Hematopoietic multipotent progenitor cell (in vitro differentiated cells): ENCODE results near the gene CNTN5. TPM values are rescaled to one million over a fixed set of nuclear protein-coding genes. Genes with fewer than 3 reads are reported as not detected.

Experiments used
- DNase-seq, 3 donors: peaks; one replicate each; pipeline ENCODE4 v3.0.0-alpha.2; 2011 to 2015; ENCODE audit warnings: low read depth in 2 of 3, low spot score in 2 of 3
- total RNA-seq: library from RNA; depleted of rRNA; stranded (reverse); fragments of >200 nt; gene quantifications from one replicate; pipeline ENCODE4 v1.2.3, GENCODE V29; 2012

CNTN5 gene
- total RNA-seq, 1 donor = not detected

DNA sequence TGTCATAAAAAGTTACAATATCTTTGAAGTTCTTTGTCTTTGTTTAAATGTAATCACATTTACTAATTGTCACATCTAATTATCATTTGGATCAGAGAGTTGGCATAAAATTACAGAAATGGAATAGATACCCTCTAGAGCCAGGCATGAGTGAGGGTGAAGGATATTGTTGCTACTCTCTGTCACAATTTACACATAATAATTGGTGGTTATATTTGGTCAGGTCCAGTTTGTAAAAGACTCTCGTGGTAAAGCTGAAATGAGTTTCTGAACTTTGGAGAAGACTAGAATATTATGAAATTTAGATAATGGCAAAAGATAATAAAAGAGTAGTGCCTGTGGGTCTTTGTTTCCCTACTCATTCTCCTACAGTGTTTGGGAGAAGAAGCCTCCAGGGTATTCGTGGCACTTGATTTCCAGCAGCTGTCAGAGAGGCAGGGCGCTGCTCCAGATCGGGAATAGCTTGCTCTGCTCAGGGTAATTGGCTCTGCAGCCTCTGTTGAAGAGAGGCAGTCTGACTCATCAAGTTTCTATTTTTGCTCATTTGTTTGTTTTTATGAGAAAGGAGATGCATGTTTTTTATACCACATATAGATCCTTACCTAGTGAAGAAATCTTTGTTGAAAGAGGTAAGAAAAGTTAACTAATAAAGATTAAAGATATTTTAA is 349.9 kb downstream of the CNTN5 start:
- no peak for DNase-seq

DNA sequence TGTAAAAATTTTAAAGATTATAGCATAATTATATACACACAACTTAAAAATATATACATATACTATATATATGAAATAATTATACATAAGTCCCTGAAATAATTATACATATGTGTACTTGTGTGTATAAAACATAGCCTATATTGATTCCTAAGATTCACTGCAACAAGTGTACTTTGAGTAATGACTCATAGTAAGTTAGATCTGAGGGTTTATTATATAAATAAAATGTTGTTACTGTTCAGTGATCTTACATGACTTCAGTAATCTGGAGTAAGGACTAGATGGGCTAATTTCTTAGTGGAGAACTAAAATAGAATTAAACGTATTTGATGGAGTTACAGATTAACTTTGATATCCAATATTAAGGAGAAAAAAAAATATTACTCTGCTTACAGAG is 350.5 kb downstream of the CNTN5 start:
- DNase-seq = no peak

DNA sequence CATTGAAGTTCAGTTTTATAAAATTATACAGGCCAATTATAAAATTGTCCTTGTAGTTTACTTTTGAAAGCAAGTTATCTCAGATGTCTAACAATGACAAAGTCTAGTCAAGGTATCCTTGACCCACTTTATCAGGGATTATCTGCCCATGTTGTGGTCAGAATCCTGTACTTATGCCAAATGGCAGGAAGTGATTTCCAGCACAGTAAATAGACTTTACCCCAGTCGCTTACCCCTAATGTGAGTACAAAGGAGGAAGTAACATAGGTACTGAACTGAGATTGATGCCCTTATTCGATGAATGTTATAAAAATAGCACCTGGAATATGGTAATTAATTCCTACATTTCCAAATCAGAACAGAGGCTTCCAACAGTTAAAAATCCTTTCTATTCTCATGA is 355.7 kb downstream of the CNTN5 start:
- DNase-seq = no peak

DNA sequence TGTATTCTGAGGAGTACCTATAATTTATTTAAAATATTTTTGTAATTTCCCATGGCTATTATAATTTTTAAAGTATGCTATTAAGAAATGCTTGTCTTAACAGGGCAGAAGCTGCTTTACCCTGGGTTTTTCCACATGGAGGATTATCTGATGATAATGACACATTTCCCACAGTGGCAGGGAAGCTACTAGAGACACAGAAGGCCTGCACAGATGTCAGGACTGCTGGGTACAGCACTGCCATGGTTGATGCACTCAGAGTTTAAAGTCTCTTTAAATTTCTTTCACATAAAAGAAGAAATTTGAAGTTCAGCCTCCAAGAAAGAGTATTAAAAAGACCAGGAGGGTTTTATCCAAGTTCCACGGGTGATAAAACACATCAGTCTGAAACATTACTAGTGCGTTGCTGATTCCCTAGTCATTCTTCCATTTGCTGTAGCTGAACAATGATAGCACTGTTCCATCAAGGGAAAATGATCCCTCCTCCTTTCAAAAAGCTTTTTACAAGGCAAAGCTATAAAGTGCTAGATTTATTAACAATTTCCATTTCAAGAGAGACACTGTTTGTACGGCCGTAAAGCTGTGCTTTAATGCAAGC is 363.0 kb downstream of the CNTN5 start:
- no peak for DNase-seq

DNA sequence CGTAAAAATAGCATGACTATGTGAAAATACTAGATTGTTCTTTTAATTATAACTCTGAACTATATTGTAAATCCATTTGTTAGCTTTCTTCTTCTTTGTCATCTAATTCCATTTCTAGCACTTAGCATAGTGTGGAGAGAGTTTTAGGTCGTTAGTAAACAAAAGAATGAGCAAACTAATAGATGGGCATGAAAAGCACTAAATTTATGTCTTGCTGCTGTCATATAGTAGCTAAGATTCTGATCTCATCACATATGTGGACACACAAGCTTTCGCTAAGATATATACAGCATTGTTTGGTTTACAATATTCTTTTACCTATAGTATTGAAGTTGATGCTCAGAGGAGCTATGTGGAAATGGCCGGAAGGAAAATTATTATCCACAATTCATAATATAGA is 370.5 kb downstream of the CNTN5 start:
- DNase-seq = no peak

DNA sequence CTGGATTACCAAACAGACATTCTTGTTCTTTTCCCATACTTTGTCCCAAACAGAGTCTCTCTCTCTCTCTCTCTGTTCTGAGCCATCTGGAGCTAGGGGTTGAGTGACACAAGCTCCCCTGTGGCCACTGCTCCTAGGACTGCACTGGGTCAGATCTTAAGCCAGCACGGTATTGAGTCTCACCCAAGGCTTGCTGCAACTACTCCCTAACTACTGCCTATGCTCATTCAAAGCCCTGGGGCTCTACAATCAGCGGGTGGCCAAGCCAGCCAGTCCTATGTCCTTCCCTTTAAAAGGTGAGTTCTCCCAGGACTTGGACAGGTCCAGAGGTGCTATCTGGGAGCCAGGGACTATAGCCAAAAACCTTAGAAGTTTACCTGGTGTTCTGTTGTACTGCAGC is 385.6 kb downstream of the CNTN5 start:
- DNase-seq = no peak

DNA sequence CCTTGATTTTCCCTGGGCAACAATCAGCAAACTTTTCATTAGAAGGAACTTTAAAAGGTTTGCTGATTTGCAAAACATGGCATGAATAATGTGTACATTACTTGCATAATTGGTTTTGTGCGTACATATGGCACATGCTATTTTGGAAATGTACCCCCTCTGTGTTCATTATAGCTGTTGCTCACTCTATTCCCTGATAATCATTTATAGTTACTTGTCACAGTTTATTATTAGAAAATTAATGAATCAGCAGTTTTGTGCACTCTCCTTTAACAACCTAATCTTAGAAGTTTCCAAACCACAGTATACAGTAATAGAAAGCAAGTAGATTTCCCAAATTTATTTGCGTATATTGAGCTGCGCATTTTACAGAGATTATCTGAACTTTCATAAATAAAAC is 389.9 kb downstream of the CNTN5 start:
- DNase-seq = no peak

DNA sequence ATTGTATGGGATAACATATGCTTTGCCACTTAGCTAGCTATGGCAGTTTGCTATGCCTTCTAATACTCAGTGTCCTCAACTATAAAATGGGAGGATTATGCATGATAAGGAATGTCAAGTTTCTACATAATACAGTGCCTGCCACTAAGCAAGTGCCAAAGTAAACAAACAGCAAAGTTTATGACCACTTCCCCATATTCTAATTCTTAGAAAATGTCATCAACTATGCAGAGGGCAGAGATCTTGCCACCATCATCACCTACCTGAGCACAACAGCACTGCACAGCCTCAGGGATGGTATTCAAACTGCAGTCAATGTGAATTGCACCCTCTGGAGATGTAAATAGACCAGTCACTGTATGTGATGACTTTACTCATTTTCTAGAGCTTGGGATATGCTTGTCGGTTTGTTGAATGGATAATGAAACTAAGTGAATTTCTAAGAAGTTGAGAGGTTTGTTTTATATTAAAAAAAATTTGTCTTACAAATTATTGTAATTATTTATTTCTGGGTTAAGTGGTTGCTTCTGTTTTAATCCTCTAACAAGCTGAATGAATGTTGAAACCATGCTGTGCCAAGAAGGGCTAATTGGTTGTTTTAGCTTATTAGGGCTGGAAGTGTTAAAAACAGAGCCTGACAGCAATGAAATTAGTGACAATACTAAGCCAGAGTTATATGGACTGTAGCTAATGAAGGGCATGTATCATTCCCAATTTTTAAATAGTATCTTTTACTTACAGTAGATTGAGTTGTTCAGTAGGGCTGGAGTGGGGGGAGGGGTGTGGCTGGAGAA is 398.4 kb downstream of the CNTN5 start:
- no peak for DNase-seq

DNA sequence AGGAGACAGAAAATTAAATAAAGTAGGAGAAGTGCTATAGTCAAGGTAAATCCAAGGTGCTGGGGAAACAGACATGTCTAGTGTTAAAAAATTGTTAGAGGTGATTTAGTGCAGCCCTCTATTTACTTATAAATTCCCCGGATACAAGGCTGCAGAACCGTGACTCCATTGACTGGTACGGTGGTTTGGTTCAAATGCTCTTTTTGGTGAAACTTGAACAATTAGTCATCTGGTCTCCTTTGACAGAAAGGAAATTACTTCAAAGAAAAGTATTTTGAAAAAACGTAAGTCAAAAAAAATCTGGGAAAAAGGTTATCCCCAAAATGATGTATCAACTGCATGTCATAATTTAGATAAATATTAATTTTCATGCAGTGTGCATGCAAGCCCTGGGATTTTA is 399.2 kb downstream of the CNTN5 start:
- no peak for DNase-seq

DNA sequence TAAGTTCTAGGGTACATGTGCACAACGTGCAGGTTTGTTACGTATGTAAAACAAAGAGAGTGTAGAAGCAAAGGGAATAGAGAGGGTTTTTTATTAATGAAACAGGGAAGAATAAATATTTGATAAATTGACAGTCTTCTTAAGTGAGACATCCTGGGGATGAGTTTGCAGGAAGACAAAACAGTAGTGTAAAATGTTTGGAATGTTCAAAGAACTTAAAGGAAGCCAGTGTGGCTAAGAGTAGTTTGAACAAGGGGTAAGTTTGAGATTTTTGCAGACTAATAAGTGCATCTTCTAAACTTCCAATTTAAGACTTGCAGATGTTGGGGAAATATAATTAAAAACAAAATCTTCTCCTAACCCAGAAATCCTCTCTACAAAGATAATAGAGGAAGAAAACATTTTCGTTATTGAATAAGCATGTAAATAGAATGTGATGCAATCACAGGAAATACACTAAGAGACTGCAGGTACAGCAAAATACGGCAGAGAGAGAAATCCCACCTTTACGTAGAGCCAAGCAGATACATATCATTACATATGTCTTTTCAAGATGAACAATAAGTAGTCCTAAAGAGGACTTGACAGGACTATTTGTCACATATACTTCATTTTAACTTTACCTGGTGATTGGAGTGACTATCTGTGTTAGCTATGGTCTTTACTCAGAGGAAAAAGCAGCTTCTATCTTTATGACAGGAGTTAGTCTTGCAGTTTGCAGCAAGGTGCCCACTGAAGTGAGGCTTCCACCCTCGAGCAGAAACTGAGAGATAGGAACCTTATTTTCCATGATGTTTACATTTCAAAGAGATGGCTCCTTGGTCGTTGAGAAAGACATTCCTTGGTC is 402.1 kb downstream of the CNTN5 start:
- DNase-seq = no peak

DNA sequence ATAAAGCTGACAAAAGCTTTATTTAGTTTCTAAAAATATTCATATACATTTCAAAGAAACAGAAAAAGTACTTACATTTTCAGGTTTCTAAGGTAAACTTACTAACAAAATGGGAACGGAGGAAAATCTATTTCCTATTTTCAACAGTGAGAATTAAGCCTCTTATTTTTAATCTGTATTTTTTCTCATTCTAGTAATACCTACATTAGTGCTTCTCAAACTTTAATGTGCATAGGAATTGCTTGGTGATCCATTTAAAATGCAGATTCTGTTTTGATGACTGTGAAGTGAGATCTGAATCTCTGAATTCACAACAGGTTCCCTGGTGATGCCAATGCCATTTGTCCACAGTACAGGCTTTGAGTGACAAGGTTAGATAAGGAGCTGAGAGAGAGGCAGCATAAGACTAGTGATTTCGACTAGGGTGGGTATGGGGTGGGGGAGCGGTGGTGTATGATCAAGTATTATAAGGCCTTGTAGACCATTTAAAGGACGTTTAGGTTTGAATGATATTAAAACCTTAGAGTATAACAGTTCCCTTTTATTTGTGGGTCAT is 402.8 kb downstream of the CNTN5 start:
- DNase-seq = no peak

DNA sequence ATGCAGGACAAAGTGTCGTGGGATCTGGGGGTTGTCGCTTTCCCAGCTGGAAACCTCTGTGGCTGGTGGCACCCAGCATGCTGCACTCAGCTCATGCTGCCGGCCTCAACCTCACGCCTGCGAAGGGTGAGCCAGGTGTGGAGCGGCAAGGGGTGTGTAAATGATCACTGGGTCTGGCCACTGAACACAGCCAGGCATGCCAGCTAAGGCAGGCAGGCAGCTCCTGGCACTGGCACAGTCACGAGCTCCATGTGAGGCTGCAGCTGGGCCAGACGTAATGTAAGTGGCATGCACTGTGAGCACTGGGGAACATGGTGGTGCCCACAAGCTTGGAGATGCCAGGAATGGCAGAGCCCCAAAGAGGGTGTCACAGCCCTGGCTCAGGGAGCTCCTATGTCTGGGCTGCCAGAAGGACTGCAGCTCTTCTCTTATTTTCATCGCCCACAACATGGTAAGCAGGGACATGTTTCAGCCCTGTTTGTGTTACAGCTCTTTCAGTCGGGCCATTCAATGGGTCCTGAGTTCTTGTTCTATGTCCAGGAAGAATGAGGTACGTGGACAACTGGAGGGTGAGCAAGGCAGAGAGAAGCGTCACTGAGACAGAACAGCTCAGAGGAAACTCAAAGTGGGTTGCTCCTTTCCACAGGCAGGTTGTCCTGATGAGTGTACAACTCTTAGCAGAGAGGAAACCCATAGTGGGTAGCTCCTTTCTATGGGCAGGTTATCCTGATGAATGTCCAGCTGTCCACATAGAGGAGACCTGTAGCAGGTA is 403.8 kb downstream of the CNTN5 start:
- DNase-seq = no peak

DNA sequence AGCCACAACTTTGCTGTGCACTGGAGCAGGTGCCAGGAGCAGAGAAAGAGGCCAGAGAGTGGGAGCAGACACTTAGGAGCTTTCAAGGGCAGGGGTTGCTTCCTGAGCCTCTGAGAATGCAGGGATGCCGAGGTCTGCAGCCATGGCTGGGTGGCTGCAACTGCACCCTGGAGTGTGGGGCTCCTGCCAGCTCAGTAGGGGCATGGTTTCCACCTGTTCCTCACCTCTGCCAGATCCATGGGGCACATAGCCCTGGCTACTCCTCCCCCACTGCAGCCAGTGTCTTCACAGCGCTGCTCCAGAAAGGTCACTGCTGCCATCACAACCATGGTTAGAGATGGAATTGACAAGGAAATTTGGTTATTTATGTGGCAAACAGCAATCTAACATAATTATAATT is 404.8 kb downstream of the CNTN5 start:
- no peak for DNase-seq

DNA sequence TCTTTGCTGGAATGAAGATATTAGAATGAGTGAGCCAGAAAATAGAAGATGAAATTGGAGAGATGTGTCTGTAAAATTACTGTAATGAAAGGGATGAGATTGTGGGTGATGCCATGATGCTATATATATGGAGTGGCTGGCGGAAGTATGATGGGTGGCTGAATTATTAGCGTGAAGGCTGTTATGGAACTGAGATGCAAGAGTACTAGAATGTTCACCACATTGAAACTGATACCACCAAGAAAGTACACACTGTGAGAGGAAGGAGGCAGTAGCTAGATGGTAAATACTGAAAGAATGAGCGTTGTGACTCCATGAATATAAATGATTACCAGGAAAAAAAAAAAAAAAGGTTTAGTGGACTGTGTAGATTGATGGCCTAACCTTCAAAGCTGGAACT is 411.9 kb downstream of the CNTN5 start:
- DNase-seq = no peak

DNA sequence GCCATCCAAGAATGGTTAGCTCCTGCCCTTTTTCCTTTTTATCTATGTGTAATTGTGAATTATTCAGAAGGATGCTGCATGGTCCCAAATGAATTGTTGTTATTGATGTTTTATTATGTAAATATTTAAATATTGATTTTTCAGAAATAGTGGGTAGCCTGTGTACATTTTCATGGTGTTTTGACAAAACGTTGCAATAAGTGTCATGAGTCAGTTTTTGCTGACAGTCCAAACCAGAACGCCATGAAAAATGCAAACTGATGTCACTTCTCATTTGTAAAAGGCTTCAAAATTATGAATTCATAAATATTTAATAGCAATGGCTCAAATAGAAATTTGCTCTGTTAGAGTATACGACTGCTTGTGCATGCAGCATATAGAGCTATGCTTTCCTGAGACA is 422.5 kb downstream of the CNTN5 start:
- no peak for DNase-seq

DNA sequence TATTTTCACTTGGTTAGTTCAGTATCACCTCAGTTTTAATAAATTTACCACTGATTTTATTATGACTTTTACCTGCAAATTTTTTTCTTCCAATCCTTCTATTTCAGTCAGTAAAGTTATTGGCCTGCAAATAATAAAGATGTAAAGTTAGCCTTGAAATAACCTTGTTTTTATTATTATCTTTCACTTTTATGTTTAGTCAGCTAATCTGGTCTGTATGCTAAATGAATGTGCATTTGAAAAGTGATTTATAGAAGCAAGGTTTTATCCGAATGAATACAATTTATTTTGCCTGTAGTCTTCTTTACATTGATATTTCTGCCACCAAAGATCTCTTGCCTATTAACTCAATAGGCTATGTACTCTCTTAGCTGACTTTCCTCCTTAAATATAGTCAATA is 425.7 kb downstream of the CNTN5 start:
- no peak for DNase-seq

DNA sequence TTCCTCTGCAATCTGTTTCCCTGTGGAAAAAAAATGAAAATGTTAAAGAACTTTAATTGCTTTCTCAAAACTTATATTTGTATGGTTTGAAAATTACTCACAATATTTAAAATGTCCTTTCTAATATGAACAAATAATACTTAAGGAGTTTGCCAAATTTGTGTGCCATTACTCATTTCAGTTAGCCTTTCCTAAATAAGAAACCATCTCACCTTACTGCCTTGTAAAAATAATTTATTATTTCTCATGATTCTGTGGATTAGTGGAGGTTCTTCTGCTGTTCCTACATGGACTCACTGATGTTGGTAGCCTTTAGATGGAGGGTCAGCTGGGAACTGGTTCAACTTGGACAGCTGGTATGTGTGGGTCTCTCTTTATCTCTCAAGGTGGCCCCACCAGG is 428.6 kb downstream of the CNTN5 start:
- no peak for DNase-seq

DNA sequence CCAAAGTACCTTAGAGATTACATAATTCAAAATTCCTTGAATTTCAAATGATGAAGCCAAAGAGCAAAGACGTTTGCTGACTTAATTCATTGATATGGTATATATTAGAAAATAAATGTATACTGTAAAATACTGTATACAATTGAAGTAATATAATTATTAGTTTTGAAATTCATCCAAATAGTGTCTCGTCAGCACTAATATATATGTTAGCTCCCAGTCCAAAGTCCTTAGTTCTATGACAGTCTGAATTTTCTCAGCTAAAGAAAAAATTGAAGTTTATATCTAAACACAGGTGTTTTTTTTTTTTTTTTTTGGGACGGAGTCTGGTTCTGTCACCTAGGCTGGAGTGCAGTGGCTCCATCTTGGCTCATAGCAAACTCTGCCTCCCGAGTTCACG is 431.3 kb downstream of the CNTN5 start:
- DNase-seq = no peak

DNA sequence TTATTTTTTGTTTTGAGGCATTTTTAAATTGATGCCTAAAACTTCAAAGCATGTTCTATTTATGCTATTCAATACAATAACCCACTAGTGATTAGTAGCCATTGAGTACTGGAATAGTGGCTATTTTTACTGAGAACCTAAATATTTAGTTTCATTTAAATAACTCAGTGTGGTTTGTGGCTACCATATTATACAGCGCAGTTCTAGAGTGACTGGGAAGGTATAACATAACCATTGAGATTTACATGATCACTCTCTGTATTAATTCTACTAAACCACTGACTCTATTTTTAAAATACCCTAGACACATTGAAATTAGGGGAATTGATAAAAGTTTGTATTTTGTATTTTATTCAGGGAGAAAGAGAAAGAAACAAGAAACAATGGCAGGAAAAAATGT is 441.2 kb downstream of the CNTN5 start:
- no peak for DNase-seq

DNA sequence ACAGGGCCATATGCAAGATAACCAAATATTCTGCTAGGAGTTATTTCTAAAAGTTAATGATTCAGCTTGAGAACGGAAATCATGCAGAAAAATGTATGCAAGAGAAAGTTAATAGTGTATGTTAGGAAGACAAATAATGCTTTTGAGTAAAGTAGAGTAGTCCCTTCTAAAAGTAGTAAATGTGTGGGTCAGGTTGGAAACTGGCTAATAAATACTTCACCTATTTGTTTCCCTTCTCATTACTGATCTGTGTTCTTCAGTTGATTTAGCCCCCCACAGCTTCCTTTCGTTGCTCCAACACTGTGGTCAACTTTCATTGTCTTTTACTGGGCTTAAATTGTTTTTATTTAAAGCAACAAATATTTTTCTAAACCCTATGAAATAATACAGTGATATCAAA is 444.2 kb downstream of the CNTN5 start:
- no peak for DNase-seq
